WTC11 (cell line): ENCODE data around the gene UBE2H. TPM values are rescaled to one million over a fixed set of nuclear protein-coding genes. Genes with fewer than 3 reads are reported as not detected.
A peak's percentile ranks its signal among the peaks of the same experiment; 100 is the strongest.

Source experiments
- ATAC-seq: fragments of 200-7000 bp; cut with Tn5 transposase; 2 replicates; pipeline ENCODE4 v1.10.0; 2021; ENCODE audit warnings: mild to moderate bottlenecking, moderate library complexity
- CTCF ChIA-PET: fragments of 300-600 bp; sonication (Branson Sonifier 250); formaldehyde crosslinking; loops from one replicate; lab custom pipeline; 2021; ENCODE audit warnings: antibody characterized with exemption; lab: Charles Lee
- POLR2A ChIA-PET: fragments of 350-600 bp; sonication (Branson Sonifier 250); formaldehyde crosslinking; loops from one replicate; lab custom pipeline; 2021; ENCODE audit warnings: antibody characterized with exemption; lab: Charles Lee
- DNase-seq: peaks from one replicate; pipeline ENCODE4 v3.0.0; 2021; ENCODE audit warnings: low spot score
- H3K27ac Mint-ChIP-seq: 2 replicates; pipeline ENCODE4 v1.8.0; 2021; ENCODE audit warnings: mixed read lengths
- H3K27me3 Mint-ChIP-seq: 2 replicates; pipeline ENCODE4 v1.8.0; 2021; ENCODE audit warnings: low read depth, mild to moderate bottlenecking, moderate library complexity, mixed read lengths
- H3K36me3 Mint-ChIP-seq: 2 replicates; pipeline ENCODE4 v1.8.0; 2021; ENCODE audit warnings: mixed read lengths
- H3K4me1 Mint-ChIP-seq: 2 replicates; pipeline ENCODE4 v1.8.0; 2022; ENCODE audit warnings: mixed read lengths
- H3K4me3 Mint-ChIP-seq: 2 replicates; pipeline ENCODE4 v1.8.0; 2021; ENCODE audit warnings: mild to moderate bottlenecking, moderate library complexity, mixed read lengths
- H3K9me3 Mint-ChIP-seq: 2 replicates; pipeline ENCODE4 v1.8.0; 2021; ENCODE audit warnings: mixed read lengths
- AFF4 ChIP-seq: sonication (generic); formaldehyde crosslinking; IDR thresholded peaks from 2 replicates; pipeline ENCODE4 v1.8.1; 2023; ENCODE audit warnings: mild to moderate bottlenecking, missing genetic modification reagents, borderline replicate concordance
- CTCF ChIP-seq: fragments of 200-600 bp; IDR thresholded peaks from 2 replicates; pipeline ENCODE4 v1.8.0; 2022; ENCODE audit warnings: antibody characterized with exemption
- ELF4 ChIP-seq: sonication (generic); formaldehyde crosslinking; IDR thresholded peaks from 2 replicates; pipeline ENCODE4 v1.8.1; 2022; ENCODE audit warnings: low read depth, mild to moderate bottlenecking, moderate library complexity, missing genetic modification reagents
- GABPB1 ChIP-seq: sonication (generic); formaldehyde crosslinking; IDR thresholded peaks from 2 replicates; pipeline ENCODE4 v1.8.1; 2023; ENCODE audit warnings: mild to moderate bottlenecking, missing genetic modification reagents
- MLX ChIP-seq: sonication (generic); formaldehyde crosslinking; IDR thresholded peaks from 2 replicates; pipeline ENCODE4 v1.8.1; 2023; ENCODE audit warnings: mild to moderate bottlenecking, missing genetic modification reagents, moderate library complexity
- MXD4 ChIP-seq: fragments of 250-450 bp; sonication (Bioruptor Pico); IDR thresholded peaks from 2 replicates; pipeline ENCODE4 v1.8.0; 2021; ENCODE audit warnings: mild to moderate bottlenecking, moderate library complexity, borderline replicate concordance
- NFE2L1 ChIP-seq: sonication (generic); formaldehyde crosslinking; IDR thresholded peaks from 2 replicates; pipeline ENCODE4 v1.8.1; 2023; ENCODE audit warnings: missing genetic modification reagents
- SP1 ChIP-seq: sonication (generic); formaldehyde crosslinking; conservative IDR thresholded peaks from 2 replicates; pipeline ENCODE4 v1.8.1; 2022; ENCODE audit warnings: missing genetic modification reagents
- USF2 ChIP-seq: sonication (generic); formaldehyde crosslinking; IDR thresholded peaks from 2 replicates; pipeline ENCODE4 v1.8.1; 2023; ENCODE audit warnings: mild to moderate bottlenecking, missing genetic modification reagents, moderate library complexity
- ZBTB21 ChIP-seq: sonication (generic); formaldehyde crosslinking; IDR thresholded peaks from 2 replicates; pipeline ENCODE4 v1.8.1; 2023; ENCODE audit warnings: mild to moderate bottlenecking, missing genetic modification reagents, borderline replicate concordance
- ZNF425 ChIP-seq: fragments of 250-450 bp; sonication (Bioruptor Pico); conservative IDR thresholded peaks from 2 replicates; pipeline ENCODE4 v1.9.0; 2021; ENCODE audit warnings: mild to moderate bottlenecking
- total RNA-seq: library from RNA; stranded (reverse); gene quantifications from 3 replicates; pipeline ENCODE4 v1.2.3, GENCODE V29; 2021
- TF ChIP-seq, protein P1 (sequence below): sonication (generic); formaldehyde crosslinking; IDR thresholded peaks from 2 replicates; pipeline ENCODE4 v1.8.0; 2022; ENCODE audit warnings: mild to moderate bottlenecking, missing genetic modification reagents

Gene UBE2H
- total RNA-seq, 1 experiment from 2014 or later: 55.0 TPM

- TF ChIP-seq, protein P1, sequence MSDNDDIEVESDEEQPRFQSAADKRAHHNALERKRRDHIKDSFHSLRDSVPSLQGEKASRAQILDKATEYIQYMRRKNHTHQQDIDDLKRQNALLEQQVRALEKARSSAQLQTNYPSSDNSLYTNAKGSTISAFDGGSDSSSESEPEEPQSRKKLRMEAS (CRISPR knock-in tag): no peak
- TF ChIP-seq USF2: no peak
- TF ChIP-seq GABPB1 (CRISPR knock-in tag): peak; percentile 82
- TF ChIP-seq AFF4 (CRISPR knock-in tag): no peak
- no peak for TF ChIP-seq MLX (CRISPR knock-in tag)
- TF ChIP-seq SP1 (CRISPR knock-in tag): no peak
- no peak for TF ChIP-seq NFE2L1 (CRISPR knock-in tag)
- TF ChIP-seq CTCF: no peak
Measured at GRCh38 chr7:129959471-129960203, 6.9 kb upstream of the UBE2H start (continued).

DNA sequence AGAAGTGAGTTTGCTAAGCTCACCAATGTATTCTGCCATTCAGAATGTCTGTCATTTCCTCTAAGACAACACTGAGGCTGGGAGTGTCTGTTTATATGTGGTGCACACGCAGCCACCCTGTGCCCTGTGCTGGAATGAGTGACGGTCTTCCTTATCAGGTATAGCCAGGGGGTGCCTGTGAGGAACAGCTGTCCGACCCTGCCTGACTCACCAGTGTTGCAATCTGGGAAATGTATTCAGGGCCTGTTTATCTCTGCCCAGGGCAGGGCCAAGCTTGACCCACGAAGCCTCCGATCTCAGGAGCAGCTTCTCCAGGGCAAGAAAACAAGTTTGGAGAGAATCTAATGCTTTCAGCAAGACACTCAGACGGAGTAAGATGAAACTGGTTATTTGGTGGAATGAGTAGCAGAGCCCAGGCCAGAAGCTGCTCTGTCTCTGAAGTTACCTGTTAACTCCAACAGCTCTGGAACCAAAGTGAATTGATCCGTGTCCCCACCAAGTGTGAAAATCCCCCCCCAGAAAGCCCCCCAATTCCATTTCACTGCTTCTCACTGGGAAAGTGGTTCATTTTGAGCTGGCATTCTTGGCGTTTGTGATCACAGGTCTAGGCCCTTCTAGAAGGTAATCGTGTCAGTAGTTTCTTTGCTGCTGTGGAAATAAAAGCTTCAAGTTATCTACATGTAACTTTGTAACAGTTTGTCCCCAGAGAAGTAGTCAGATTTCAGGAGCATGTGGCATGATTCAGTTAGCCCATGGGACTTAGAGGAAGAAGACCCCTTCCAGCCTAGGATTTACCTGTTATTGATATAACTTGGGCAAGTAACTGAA lies 6.1 kb upstream of the UBE2H start:
- Mint-ChIP-seq H3K36me3 (no peaks in the 10 kb centered on the region), H3K9me3 (no peaks in the 10 kb centered on the region), H3K4me3 (no peak overlapping the region), H3K27ac (peak overlapping the region; percentile 4; the same call in 1 of the 2 replicates), H3K4me1 (peaks cover 14% of the 10 kb centered on the region), H3K27me3 (no peaks in the 10 kb centered on the region)
- no peak for TF ChIP-seq ELF4 (CRISPR knock-in tag)
- TF ChIP-seq GABPB1 (CRISPR knock-in tag): peak; percentile 64; the same call in 1 of the 2 replicates
- TF ChIP-seq ZNF425 (CRISPR knock-in tag): no peak
- no peak for TF ChIP-seq MXD4 (CRISPR knock-in tag)
- TF ChIP-seq ZBTB21 (CRISPR knock-in tag): no peak
- ChIA-PET POLR2A (interaction anchor here (0.5 to 0.6 kb wide), 3 partner anchors 7 to 986 kb away, joined by 3 read pairs; no protein-coding TSS in a partner anchor), CTCF (interaction anchor here (0.6 to 1.5 kb wide), 4 partner anchors 10 to 353 kb away, joined by 3 to 4 read pairs (median 3); no protein-coding TSS in a partner anchor)
- DNase-seq: no peak
- no peak for ATAC-seq
